NCI-H2029 treated with DMSO at 0.1 percent for 48 hours (cell line): Measurements from ENCODE around the gene SCNN1A.

Experiments
- DNase-seq: peaks from one replicate; lab custom pipeline; 2025; lab: John Stamatoyannopoulos, UW

The SCNN1A gene

DNA sequence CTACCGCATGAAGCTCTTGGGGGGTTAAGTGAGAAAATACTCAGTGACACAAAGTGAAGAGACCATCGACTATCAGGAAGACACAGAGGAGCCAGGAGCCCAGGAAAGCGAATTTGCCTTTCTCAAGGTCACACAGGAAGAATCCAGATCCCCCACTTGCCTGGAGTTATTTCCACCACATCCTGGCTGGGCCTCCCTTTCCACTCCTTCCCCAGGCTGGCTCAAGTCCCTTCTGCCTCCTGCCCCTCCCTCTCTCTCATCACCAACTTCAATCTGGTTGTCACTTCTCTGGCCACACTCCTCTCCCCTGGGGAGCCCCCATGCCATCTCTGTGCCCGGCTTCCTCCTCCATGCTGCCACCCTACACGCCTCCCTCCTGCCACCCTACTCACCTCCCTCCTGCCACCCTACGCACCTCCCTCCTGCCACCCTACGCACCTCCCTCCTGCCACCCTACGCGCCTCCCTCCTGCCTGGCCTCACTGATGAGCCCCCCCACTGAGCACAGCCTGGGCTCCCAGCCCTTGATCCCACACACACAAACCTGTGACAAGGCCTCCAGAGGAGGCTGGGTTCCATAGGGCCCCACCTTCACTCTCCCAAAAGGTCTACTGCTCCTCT is 6.3 kb downstream of the SCNN1A start:
- DNase-seq = no peak

DNA sequence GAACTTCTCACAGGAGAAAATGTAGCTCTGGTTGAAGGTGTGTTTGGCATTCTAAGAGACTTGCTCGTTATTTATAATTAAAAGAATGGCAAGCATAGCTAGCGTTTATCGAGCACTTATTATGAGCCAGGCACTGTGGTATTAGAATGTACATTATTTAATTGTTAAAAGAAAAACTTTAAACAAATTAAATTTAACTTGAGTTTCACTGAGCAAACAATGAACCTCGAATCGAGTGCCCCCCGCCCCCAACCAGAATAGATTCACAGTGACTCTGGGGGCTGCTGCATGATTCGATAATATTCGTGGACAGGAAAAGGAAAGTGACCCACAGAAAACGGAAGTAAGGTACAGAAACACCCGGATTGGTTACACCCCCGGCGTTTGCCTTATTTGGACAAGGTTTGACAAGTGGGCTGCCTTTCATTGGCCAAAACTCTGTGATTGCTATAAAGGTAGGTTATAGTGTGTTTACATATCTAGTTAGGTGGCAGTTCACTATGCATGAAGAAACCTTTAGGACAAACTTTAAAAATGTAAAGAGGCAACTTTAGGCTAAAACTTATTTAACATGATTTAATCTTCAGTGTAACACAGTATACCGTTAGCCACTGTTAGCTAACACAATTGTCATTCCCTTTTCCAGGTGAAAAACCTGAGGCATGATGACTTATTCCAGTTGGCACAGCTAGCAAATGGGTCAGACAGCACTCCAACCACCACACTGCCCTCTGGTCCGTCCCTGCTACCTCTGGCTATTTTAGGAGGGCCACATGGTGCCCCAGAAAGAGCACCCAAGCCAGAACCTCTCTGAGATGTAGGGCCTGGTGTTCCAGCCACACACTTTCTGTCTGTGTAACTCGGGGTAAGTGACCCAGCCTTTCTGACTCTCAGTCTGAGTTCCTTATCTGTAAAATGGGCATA is 7.1 kb downstream of the SCNN1A start:
- DNase-seq = peak; percentile 66

DNA sequence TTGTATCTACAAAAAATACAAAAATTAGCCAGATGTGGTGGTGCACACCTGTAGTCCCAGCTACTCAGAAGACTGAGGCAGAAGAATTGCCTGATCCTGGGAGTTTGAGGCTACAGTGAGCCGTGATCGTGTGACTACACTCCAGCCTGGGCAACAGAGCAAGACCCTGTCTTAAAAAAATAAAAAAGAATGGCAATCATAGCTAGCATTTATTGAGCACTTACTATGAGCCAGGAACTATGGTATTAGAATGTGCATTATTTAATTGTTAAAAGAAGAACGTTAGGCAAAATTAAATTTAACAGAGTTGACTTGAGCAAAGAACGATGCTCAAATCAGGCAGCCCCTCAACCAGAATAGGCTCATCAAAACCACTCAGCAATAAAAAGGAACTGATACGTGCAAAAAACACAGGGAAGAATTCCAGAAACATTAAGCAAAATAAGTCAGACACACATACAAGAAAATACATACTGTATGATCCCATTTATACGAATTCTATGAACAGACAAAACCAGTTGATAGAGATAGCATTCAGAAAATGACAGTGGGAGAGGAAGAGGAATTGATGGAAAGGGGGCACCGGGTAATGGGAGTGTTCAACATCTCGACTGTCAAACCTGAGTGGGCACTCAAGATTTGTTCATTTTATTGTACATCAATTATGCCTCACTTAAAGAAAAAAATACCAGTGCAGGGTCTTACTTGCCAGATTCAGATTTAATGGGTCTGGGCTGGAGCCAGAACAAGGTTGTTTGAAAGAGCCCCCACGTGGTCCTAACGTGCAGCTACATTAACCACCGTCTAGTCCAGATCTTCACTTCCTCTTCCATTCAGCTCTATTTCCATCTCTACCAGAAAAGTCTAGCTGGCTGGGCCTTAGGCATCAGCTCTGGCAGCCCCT is 8.0 kb downstream of the SCNN1A start:
- DNase-seq = peak; percentile 71

DNA sequence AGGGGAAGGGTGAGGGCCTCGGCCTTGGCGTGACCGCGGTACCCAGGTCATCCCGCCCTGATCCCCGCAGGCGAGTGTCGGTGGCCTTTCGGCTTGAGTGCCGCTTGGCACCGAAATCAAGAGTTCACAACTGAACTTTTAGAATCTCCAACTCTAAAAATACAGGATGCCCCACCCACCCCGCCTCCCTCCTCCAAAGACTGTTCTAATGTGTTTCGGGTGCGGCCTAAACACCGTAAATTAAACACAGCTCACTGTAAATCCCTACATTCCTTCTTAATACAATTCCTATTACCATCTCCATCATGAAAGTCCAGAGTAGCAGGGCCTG is 11.4 kb downstream of the SCNN1A start:
- DNase-seq = no peak

DNA sequence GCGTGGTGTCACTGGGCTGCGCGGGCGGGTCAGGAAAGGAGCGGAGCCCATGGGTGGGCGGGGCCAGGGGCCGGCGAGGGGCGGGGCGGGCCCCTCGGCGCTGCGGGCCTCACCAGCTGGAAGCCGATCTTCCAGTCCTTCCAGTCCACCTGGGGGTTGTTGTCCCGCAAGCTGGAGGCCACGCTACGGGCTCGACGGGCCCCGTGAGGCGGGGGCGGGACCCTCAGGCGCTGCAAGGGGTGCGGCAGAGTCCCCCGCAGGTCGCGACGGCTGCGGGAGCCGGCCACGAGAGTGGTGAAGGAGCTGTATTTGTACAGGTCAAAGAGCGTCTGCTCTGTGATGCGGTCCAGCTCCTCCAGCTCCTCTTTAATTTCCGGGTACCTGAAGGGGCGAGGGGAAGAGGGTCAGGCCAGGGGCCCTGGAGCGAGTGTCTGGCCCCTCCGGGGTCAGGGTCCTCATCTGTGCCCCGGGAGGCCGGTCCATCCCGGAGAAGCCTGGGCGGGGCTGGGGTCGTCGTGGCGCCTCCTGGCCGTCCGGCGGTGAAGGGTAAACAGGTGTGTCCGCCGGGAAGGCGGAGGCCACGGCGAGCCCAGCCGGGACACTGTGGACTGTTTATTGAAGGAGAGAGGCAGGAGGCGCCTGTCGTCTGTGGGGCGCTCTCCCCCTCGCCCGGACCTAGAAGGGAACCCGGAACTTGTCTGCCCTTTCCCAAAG is 11.9 kb downstream of the SCNN1A start:
- no peak for DNase-seq

DNA sequence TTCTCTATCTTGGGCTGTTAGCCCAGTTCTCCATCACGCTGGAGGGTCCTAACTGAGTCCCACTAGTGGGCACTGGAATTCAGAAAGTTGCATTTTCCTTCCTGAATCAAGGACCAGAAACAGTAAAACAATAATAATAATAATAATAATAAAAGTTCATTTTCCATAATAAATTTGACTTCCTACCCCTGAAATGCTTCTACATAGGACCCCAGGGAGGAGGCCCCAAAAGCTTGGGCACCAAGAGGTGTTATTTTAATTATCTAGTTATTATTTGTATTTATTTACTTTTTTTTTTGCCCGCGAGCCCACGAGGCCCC is 12.4 kb downstream of the SCNN1A start:
- DNase-seq = no peak

DNA sequence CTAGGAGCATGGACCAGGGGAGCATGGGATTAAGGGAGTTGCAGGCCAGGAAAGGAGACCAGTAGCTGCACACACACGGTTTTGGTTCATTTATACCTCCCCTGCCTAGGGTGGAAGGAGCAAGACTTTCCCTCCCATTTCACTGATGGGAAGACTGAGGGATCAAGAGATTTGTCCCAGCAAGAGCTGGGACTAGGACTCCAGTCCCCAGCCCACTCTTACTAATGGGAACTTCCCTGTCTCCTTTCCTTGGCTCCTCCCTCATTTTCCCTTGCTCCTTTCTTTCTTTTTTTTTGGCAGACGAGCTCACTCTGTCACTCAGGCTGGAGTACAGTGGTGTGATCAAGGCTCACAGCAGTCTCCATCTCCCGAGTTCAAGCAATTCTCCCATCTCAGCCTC is 13.0 kb downstream of the SCNN1A start:
- no peak for DNase-seq

DNA sequence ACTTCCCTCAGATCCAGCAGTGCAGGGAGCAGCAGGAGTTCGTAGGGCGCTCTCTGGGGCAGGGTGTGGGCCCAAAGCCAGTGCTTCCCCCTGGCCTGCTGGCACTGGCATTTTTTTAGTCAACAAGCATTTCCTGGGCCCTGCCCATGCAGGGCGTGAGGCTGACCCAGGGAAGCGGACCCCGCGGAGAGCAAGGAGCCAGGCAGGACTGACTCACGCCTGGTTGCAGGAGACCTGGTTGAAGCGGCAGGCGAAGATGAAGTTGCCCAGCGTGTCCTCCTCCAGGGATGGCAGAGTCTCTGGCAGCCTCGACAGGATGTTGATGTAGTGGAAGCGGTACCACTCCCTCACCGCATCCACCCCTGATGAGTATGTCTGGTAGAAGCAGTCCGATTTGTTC is 13.5 kb downstream of the SCNN1A start:
- DNase-seq = no peak

DNA sequence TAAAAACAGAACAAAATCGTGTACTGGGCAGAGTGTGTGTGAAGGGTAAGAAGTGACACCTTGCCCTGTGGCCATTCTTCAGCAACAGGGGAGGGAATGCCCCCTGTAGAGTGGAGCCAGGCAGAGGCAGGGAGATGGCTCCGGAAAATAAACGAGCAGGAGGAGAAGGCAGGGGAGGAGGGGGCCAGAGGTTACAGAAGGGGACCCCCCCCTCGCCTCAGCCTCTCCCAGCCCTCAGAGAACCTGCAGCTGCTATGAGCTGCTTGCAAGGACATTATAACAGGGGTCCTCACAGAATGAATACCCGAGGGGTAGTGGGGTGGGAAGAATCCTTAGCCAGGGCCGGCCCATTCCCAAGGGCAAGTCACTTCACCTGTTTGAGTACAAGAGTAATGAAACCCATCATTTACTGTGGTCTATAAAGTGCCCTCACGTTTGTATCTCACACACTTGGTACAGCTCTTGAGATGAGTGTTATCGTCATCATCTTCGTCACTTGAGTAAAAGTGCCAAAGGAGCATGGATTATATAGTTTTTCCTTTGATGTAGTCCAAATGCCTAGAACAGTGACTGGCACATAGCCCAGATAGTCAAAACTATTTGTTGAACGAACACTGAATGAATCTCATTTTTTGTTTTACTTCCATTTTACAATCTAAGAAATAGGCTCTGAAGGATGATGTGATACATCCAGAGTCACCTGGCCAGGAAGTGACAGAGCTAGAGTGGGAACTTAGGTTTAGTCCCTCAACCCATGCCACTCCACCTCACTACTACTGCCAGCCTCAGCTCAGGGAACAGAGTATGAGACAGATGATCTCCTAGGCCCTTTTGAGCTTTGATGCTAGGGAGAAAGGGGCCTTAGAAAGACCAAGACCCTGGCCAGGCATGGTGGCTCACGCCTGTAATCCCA is 14.5 kb downstream of the SCNN1A start:
- no peak for DNase-seq

DNA sequence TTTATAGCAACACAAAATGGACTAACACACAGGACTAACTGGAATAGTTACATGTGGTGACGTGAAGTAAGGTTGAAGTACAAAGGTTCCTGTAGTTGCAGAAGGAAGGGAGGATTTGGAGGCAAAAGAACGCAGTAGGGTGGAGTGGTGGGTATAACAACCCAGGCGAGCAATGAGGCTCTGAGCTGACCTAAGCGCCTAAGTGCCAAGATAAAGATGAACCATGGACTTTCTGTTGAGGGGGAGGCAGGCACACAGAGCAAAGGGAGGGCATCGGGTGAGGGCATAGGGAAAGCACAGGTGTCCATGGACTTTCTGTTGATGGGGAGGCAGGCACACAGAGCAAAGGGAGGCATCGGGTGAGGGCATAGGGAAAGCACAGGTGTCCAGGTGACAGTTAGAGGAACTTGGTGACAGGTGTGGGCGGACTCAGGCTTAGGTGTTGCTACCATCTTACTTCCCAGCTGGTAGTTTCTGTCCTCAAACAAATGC is 15.2 kb downstream of the SCNN1A start:
- DNase-seq = no peak

DNA sequence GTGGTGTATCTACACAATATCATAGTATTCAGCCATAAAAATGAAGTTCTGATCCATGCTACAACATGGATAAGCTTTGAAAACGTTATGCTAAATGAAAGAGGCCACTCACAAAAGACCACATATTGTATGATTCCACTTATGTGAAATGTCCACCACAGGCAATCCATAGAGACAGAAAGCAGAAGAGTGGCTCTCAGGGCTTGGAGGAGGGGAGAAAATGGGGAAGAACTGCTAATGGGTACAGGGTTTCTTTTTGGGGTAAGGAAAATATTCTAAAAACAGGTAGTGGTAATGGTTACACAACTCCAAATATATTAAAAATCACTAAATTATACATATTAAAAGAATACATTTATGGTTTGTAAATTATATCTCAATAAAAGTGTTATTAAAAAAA is 16.5 kb downstream of the SCNN1A start:
- no peak for DNase-seq

DNA sequence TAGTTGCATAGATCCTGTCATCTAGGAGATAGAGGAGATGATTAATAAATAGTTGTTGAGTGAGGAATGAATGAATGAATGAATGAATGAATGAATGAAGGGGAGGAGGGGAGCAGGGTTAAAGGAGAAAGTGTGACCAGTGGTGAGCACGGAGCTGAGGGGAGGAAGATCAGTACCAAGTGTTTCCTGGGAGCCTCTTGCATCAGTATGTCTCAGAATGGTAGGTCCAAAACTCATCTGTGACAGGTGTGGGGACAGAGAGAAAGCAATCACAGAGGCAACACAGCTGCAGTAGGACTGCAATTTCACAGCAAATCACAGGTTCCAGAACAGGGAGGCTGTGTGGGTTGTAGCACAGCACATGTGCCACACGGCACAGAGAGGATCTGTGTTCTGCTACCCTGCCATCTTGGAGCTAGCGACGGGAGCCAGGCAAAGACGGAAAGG is 19.0 kb downstream of the SCNN1A start:
- no peak for DNase-seq

DNA sequence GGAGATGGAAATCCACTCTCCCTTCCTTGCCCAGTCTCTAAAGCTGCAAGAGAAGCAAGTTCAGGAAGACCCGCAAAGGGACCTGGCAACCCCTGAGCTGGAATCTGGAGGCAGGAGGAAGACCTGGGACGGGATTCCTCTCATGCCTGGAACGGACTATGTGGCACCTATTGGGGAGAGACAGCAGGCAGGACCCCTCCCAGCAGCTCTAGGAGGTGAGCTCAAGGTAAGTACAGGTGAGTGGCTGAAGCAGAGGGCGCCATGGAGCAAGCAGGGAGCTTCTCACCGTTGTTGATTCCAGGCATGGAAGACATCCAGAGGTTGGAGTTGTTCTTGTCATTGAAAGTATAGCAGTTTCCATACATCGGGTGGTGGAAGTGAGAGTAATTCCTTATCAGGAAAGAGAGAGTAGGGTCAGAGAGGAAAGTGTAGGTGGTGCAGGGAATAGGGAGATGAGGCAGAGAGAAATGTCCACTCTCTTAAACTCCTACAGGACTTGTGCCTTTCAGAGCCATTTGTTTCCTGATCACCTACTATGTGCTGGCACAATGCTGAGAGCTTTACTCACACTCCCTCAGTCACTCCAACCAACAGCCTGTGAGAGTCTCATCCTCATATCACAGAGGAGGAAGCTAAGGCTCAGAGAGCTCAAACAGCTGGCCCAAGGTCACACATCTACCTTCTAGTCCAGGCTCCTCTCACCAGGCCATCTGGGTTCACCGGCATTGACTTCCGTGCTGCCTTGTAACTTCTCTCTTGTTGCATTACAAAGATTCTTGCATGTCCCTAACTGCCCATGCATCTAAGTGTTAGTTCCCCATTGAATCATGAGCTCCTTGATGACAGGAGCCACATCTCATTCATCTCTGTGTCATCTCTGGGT is 19.6 kb downstream of the SCNN1A start:
- DNase-seq = no peak

DNA sequence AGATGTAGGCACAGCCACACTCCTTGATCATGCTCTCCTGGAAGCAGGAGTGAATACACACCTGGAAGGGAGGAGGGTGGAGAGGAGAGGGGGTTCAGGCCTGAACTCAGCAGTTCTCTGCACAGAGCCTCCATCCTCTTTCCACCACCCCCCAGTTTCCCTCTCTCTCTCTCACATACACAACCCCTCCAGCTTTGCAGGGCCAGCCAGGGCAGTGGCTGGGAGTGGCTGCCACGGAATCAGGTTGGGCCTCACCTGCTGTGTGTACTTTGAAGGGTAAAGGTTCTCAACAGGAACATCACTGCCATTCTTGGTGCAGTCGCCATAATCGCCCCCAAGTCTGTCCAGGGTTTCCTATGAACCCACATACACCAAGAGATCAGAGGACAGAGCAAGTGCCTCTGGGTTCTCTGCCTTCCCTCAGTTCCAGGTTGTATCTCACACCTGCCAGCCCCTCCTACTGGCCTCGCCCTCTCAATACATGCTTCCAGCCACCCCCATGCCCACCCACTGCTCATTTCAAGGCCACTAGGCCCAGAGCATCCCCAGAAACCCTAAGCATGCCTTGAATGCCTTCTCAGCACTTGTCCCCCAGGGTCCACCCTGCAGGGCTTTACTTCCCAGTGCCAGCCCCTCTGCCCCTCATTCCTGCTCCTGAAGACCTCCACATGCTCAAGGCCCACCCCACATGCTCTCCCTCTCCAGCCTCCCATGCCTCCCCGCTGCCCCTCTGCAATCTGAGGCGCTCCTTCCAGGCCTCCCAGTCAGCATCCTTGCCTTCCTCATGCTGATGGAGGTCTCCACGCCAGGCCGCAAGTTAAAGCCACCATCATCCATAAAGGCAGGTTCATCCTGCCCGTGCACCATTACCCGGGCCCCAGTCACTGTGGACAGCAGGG is 20.6 kb downstream of the SCNN1A start:
- DNase-seq = no peak

DNA sequence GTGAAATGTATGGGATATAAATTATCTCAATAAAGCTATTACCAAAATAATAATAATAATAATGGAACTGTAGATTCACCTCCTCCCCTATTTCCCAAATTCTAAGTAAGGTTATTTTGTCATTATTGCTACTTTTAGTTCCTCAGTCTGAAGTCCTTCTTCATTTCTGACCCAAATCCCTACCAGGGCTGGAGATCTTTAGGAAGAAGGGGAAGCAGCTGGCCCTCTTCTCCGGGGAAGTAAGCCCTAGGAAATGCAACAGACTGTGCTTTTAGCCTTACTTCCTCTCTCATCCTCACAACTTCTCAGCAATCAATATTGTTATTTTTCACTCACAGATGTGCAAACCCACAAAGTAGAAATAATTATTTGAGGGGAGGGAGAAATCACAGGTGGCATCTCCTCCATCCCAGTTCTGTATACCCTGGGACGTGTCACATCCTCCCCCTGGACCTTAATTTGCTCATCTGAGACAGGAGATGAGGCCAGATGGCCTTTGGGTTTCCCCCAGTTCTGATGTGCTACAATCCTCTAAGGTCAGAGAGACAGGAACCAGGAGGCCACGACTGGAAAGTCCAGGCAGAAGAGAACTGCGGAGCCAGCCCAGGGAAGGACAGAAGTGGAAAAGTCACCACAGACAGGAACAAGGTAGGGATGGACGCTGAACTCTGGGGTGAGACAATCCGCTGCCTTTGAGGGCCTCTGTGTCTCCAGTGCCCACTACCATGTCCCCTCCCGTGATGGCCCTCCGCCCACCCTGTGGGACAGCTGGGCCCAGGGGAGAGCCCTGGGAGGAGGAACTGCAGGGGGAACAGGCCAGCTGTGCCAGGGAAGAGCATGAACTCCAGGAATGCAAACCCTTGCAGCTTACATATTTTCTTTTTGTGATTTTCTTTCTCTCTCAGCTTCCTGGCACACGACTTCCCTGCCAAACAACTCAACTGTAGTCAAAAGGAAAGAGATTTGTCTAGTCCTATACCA is 22.9 kb downstream of the SCNN1A start:
- no peak for DNase-seq

DNA sequence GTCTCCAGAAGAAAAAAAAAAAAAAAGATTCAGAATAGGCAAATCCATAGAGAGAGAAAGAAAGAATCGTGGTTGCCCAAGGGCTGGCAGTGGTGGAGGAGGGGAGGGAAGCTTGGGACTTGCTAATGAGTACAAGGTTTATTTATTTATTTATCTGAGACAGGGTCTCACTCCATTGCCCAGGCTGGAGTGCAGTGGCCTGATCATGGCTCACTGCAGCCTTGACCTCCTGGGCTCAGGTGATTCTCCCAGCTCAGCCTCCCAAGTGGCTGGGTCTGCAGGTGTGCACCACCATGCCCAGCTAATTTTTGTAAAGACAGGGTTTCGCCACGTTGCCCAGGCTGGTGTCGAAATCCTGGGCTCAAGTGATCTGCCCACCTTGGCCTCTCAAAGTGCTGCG is 23.7 kb downstream of the SCNN1A start:
- no peak for DNase-seq
